ENCODE data around the gene ATP13A2.

The ATP13A2 gene

DNA sequence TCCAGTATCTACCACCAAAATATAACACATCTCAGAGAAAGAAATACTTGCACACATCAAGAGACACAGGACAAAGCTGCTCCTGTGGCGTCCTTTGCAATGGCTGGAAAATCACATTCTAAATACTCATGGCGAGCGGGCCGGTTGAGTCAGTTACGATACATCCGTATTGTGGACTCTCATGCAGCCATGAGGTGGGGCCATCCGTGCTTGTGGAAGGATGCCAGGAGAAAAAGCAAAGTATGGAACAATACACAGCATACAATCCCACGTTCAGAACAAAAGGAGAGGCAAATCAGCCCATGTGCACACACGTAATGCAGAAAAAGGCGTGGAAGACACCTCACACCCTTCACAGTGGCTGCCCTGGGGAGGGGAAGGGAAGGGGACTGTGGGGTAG, 13.1 kb downstream of the ATP13A2 start:
- H3K36me3 ChIP-seq (ENCODE audit: control insufficient read depth, insufficient read depth, low read length): no peaks in the 10 kb centered on the region

DNA sequence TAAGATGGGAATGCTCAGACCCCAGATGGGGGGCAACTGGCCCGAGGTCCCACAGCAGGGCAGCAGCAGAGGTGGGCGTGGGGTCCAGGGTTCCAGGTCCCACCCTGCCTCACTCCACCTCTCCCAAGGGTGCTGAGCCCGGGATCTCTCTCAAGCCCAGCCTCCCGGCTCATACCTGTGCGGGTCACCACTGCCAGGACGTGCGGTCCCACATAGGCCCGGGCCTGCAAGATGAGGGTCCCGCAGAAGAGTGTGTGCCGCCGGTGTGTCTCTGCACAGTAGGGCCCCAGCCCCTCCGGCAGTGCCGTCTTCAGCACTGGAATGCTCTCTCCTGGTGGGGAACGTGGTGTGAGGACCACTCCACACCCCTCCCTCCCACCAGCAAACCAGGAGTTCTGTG, 14.9 kb downstream of the ATP13A2 start:
- H3K4me1 ChIP-seq: no peaks in the 10 kb centered on the region
- no peaks in the 10 kb centered on the region for H3K79me2 ChIP-seq
- H3K27me3 ChIP-seq (ENCODE audit: control insufficient read depth, insufficient read depth, low read length): no peaks in the 10 kb centered on the region
- H3K9ac ChIP-seq: no peak overlapping the region
- TF ChIP-seq, protein P1, sequence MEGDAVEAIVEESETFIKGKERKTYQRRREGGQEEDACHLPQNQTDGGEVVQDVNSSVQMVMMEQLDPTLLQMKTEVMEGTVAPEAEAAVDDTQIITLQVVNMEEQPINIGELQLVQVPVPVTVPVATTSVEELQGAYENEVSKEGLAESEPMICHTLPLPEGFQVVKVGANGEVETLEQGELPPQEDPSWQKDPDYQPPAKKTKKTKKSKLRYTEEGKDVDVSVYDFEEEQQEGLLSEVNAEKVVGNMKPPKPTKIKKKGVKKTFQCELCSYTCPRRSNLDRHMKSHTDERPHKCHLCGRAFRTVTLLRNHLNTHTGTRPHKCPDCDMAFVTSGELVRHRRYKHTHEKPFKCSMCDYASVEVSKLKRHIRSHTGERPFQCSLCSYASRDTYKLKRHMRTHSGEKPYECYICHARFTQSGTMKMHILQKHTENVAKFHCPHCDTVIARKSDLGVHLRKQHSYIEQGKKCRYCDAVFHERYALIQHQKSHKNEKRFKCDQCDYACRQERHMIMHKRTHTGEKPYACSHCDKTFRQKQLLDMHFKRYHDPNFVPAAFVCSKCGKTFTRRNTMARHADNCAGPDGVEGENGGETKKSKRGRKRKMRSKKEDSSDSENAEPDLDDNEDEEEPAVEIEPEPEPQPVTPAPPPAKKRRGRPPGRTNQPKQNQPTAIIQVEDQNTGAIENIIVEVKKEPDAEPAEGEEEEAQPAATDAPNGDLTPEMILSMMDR (IDR thresholded peaks at IDR 0.05): no peak
- H3K36me3 ChIP-seq (ENCODE audit: control insufficient read depth, insufficient read depth, low read length): no peaks in the 10 kb centered on the region
- no peak overlapping the region for H2AFZ ChIP-seq
- H3K4me3 ChIP-seq (ENCODE audit: low read depth, low read length): no peak overlapping the region
- H3K27ac ChIP-seq: no peak overlapping the region
- no peak overlapping the region for H3K4me2 ChIP-seq (ENCODE audit: low read length)
- no peaks in the 10 kb centered on the region for H3K9me3 ChIP-seq (ENCODE audit: control insufficient read depth, low read length)

More for the DNA sequence above, 13.1 kb downstream of the ATP13A2 start:
- Histone ChIP-seq H3K9me3 (ENCODE audit: control insufficient read depth, low read length) (no peaks in the 10 kb centered on the region), H3K79me2 (no peaks in the 10 kb centered on the region), H3K4me2 (ENCODE audit: low read length) (no peak overlapping the region), H3K4me1 (peaks cover under 1% of the 10 kb centered on the region), H2AFZ (no peak overlapping the region), H3K4me3 (ENCODE audit: low read depth, low read length) (no peak overlapping the region), H3K9ac (no peak overlapping the region), H3K27me3 (ENCODE audit: control insufficient read depth, insufficient read depth, low read length) (no peaks in the 10 kb centered on the region), H3K27ac (no peak overlapping the region)
- TF ChIP-seq, protein P1 (IDR thresholded peaks at IDR 0.05): no peak

DNA sequence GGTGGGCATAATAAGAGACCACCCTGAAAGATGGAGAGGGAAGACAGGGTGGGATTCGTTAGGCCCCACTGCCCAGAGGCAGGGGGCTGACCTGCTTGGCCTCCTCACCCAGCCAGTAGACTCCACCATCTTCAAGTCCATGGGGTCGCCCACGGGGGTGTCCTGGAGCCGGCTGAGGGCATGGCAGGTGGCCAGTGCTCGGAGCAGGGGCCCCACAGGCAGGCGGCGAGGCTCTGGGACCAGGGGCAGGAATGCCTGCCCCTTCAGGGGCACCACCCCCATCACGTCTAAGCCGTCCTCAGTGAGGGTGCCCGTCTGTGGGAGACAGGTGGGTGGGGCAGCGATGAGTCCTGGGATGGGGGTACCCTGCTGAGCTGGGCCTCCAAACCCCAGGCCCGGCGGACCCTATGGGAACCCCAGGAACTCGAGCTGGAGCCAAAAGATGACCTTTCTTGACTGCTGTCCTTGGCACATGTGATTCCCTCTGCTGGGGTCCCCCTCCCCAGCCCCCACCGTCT, 18.1 kb downstream of the ATP13A2 start:
- no peak overlapping the region for H3K9ac ChIP-seq
- no peaks in the 10 kb centered on the region for H3K9me3 ChIP-seq (ENCODE audit: control insufficient read depth, low read length)
- no peak overlapping the region for H3K4me2 ChIP-seq (ENCODE audit: low read length)
- no peak overlapping the region for H2AFZ ChIP-seq
- no peaks in the 10 kb centered on the region for H3K36me3 ChIP-seq (ENCODE audit: control insufficient read depth, insufficient read depth, low read length)
- no peak overlapping the region for H3K27ac ChIP-seq
- TF ChIP-seq, protein P1 (IDR thresholded peaks at IDR 0.05): no peak
- no peak overlapping the region for H3K4me3 ChIP-seq (ENCODE audit: low read depth, low read length)
- H3K79me2 ChIP-seq: no peaks in the 10 kb centered on the region
- no peaks in the 10 kb centered on the region for H3K27me3 ChIP-seq (ENCODE audit: control insufficient read depth, insufficient read depth, low read length)
- H3K4me1 ChIP-seq: no peaks in the 10 kb centered on the region

DNA sequence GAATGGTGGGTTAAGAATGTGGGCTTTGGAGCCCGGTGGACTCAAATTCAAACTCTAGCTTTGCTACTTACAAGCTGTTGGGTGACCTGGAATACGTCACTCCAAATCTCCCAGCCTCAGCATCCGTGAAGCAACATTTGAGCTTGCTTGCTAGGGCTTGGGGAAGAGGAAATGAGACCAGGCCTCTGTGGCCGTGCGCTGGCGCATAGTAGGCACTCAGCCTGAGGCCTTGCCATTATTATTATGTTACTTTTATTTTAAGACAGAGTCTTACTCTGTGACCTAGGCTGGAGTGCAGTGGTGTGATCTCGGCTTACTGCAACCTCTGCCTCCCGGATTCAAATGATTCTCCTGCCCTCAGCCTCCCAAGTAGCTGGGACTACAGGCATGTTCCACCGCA, 19.1 kb downstream of the ATP13A2 start:
- H2AFZ ChIP-seq: no peak overlapping the region
- H3K36me3 ChIP-seq (ENCODE audit: control insufficient read depth, insufficient read depth, low read length): no peaks in the 10 kb centered on the region

DNA sequence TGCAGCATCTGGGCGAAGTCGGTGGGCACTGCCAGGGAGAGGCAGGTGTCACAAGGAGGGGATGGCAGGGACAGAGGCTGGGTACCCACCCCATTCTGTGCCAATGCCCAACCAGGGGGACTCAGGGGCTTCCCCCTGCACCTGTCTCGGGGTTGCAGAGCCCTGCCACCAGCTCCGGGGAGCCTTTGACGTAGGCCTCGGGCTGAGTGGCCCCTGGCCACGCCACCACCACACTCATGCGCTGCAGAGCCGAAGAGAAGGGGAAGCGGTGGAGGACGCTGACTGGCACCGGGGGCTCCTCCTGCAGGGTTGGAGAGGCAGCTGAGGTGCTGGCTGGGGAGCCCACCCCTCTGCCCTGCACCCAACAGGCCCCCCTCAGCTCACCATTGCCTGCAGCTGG, 19.6 kb downstream of the ATP13A2 start:
- no peak overlapping the region for H3K27ac ChIP-seq
- H3K4me3 ChIP-seq (ENCODE audit: low read depth, low read length): no peak overlapping the region
- no peaks in the 10 kb centered on the region for H3K4me1 ChIP-seq
- no peak overlapping the region for H2AFZ ChIP-seq
- H3K4me2 ChIP-seq (ENCODE audit: low read length): no peak overlapping the region
- H3K9ac ChIP-seq: no peak overlapping the region
- no peaks in the 10 kb centered on the region for H3K79me2 ChIP-seq
- no peaks in the 10 kb centered on the region for H3K27me3 ChIP-seq (ENCODE audit: control insufficient read depth, insufficient read depth, low read length)
- TF ChIP-seq, protein P1 (IDR thresholded peaks at IDR 0.05): no peak
- H3K9me3 ChIP-seq (ENCODE audit: control insufficient read depth, low read length): no peaks in the 10 kb centered on the region
- H3K36me3 ChIP-seq (ENCODE audit: control insufficient read depth, insufficient read depth, low read length): no peaks in the 10 kb centered on the region

More for the DNA sequence above, 19.1 kb downstream of the ATP13A2 start:
- Histone ChIP-seq H3K9ac (no peak overlapping the region), H3K27ac (no peak overlapping the region), H3K4me3 (ENCODE audit: low read depth, low read length) (no peak overlapping the region), H3K79me2 (no peaks in the 10 kb centered on the region), H3K27me3 (ENCODE audit: control insufficient read depth, insufficient read depth, low read length) (no peaks in the 10 kb centered on the region), H3K4me2 (ENCODE audit: low read length) (no peak overlapping the region), H3K9me3 (ENCODE audit: control insufficient read depth, low read length) (no peaks in the 10 kb centered on the region), H3K4me1 (no peaks in the 10 kb centered on the region)
- TF ChIP-seq, protein P1 (IDR thresholded peaks at IDR 0.05): no peak
